Right renal pelvis (tissue), 4 donors: ENCODE results near the gene GPBP1. TPM values are rescaled to one million over a fixed set of nuclear protein-coding genes. Genes with fewer than 3 reads are reported as not detected.
"Not testable (repeated sequence)": the region's sequence is repeated elsewhere in the genome, so short reads cannot be mapped to it uniquely, and the experiment has no call there.

Experiments
- DNase-seq, 4 donors: peaks; one replicate each; pipeline ENCODE4 v3.0.0-alpha.2; 2013; ENCODE audit warnings: low read depth in 4 of 4, low spot score in 3 of 4, missing footprints in 1 of 4
- polyA plus RNA-seq, 4 donors: library from polyadenylated mRNA; unstranded; fragments of 120-200 nt; gene quantifications; one replicate each; pipeline ENCODE4 v1.2.1, GENCODE V29; 2013; ENCODE audit not compliant: insufficient read length in 4 of 4

GPBP1 gene
- polyA plus RNA-seq, 4 donors, result 125 to 161 (median 152) TPM

DNA sequence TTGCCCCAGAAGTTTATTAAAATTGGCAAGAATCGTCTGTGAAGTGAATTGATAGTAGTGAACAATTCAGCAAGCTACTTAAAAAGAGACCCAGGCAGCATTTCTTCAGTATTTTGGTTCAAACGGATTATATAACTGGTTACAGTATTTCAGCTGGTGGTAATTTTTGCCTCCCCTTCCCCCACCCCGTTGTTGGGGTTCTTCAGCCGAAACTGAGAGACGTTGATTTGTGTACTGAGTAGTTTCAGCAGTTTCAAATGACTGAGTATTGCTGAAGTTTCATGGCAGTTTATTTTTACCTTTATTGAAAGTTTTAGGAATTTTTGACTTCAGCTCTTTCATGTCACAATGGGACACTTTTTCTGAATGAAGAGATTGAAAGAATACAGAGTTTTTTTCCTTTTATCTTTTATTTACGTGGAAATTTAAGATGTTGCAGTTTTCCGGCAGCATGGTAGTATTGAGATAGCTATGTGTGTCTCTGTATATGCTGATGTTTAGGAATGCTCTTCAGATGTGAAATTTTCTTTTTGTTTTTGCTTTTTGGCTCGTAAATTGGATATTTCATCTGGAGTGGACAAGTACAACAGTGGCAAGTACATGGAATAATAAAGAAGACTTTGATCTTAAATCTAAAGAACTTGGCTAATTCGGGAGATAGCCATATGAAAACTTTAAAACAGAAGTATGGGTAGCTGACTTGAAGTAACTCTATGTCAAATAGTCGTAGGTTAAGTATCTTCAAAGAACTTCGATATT, 1.9 kb downstream of the GPBP1 start:
- DNase-seq, result peak in 2 of 4 donors; percentile 25 to 39

DNA sequence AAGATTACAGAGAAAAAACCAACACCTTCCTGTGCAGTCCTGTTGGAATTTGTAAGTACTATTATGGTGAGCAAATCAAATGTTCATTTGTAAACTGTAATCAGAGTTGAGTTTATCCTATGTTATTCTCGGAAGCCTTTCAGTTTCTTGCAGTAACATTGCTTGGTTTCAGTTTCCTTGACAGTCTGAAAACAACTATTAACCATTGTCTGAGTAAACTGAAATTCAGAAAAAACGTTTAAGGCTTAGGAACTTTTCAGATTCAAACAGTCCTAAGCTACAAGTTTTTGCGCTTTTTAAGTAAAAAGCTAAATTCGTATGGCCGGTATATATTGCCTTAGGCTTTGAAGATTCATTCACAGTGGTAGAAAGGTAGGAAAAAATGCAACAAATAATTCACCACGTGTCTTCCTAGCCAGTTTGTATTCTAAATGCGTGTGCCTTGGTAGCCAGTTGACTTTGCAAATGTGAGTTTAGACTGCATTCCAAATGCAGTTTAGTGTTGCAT, 2.5 kb downstream of the GPBP1 start:
- peak in 2 of 4 donors; percentile 47 to 55 for DNase-seq

DNA sequence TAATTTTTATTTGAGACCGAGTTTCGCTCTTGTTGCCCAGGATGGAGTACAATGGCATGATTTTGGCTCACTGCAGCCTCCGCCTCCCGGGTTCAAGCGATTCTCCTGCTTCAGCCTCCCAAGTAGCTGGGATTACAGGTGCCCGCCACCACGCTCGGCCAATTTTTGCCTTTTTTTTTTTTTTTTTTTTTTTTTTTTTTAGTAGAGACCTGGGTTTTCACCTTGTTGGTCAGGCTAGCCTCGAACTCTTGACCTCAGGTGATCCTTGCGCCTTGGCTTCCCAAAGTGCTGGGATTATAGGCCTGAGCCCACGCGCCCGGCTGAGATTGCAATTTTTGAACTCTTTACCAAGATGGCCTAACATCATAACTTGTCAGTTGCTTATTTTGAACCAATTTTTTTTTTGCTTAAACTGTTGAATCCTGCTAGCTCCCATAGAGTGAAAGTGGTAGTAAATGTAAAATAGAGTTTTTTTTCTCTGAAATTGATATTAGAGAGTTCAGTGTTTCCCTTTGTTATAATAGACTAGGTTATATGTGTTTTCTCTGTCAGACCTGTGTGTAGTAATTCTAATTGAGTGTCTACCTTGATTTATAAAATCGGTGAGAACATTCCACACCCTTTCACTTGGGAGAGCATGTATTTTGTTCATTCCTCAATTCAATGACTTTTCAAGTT, 3.8 kb downstream of the GPBP1 start:
- no peak for DNase-seq

DNA sequence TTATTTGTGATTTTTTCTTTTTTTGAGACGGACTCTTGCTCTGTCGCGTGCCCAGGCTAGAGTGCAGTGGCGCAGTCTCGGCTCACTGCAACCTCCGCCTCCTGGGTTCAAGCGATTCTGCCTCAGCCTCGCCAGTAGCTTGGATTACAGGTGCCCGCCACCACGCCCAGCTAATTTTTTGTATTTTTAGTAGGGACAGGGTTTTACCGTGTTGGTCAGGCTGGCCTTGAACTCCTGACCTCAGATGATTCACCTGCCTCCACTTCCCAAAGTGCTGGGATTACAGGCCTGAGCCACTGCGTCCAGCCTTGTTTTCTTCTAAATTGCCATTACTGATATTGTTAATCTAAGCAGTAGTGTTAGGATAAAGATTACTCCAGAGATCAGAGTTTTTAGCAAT, 4.4 kb downstream of the GPBP1 start:
- not testable (repeated sequence) for DNase-seq

DNA sequence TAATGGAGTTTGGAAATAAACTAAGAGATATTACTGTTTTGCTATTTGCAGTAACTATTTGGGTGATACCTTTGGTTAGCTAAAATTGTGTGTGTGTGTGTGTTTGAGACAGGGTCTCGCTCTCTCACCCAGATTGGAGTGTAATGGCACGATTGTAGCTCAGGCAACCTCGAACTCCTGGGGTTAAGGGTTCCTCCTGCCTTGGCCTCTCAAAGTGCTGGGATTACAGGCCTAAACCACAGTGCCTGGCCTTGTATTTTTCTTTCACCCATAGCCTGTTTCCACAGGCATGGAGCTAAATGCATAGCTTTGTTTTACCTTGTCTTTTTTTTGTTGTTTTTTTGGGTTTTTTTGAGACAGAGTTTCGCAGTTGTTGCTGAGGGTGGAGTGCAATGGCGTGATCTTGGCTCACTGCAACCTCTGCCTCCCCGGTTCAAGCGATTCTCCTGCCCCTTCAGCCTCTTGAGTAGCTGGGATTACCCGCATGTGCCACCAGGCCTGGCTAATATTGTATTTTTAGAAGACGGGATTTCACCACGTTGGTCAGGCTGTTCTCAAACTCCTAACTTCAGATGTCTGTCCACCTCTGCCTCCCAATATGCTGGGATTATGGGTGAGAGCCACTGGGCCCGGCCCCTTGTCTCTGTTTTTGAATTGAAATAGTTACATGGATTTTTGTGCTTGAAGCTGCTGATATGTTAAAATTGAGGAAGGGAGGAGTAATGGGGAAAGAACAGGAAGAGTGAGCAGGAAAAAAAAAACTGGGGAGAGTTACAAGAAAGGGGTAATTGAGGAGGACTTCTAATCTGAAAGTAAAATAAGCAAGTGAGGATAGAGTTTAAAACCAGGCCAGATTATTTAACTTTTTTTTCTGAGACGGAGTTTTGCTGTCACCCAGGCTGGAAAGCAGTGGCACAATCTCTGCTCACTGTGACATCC, 5.7 kb downstream of the GPBP1 start:
- no peak for DNase-seq

DNA sequence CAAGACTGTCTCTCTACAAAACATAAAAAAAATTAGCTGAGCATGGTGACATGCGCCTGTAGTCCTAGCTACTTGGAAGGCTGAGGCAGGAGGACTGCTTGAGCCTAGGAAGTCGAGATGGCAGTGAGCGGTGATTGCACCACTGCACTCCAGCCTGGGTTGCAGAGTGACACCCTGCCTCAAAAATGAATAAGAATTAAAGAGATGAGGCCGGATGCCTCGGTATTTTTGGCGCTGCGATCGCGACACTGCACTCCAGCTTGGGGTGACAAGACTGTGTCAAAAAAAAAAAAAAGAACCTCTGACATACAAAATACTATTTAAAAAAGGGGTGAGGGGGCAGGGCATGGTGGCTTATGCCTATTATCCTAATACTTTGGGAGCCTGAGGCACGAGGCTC, 7.3 kb downstream of the GPBP1 start:
- DNase-seq, result no peak

DNA sequence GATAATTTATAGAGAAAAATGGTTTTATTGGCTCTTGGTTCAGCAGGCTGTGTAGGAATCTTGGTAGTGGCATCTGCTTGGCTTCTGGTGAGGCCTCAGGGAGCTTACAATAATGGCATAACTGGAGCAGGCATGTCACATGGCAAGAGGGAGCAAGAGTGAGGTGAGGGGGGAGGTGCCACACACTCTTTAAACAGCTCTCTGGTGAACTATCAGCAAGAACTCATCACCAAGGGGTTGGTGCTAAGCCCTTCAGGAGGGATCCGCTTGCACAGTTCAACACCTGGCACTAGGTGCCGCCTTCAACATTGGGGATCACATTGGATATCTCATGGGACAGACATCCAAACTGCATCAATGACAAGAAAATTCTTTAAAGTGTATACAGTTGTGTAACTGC, 10.5 kb downstream of the GPBP1 start:
- DNase-seq, result no peak

DNA sequence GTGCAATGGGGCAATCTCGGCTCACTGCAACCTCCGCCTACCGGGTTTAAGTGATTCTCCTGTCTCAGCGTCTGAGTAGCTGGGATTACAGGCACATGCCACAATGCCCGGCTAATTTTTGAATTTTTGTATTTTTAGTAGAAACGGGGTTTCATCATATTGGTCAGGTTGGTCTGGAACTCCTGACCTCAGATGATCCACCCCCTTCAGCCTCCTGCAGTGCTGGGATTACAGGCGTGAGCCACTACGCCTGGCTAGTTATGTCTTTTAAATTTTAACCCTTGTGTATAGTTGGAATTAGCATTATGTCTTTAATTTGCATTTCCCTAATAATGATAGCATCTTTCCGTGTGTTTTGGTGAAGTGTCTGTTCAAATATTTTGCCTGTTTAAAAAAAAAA, 11.5 kb downstream of the GPBP1 start:
- DNase-seq, result no peak

DNA sequence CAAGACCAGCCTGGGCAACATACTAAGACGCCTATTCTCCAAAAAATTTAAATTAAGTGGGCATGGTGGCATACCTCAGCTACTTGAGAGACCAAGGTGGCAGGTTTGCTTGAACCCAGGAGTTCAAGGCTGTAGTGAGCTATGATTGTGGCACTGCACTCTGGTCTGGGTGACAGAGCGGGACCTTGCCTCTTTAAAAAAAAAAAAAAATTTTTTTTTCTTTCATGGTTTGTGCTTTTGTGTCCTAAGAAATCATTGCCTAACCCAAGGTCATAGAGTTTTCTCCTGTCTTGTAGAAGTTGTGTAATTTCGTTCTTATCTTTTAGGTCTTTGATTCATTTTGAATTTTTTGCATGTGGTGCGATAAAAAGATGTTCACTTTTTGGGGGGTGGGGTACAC, 12.3 kb downstream of the GPBP1 start:
- no peak for DNase-seq

DNA sequence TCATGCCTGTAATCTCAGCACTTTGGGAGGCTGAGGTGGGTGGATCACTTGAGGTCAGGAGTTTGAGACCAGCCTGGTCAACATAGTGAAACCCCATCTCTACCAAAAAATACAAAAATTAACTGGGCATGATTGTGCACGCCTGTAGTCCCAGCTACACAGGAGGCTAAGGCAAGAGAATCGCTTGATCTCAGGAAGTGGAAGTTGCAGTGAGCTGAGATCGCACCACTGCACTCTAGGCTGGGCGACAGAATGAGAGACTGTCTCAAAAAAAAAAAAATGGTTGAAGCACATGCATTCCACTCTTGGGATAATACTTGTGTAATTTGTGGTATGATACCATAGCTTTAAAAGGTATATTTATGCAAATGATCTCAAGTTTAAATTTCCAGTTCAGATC, 14.1 kb downstream of the GPBP1 start:
- DNase-seq, result not testable (repeated sequence)

DNA sequence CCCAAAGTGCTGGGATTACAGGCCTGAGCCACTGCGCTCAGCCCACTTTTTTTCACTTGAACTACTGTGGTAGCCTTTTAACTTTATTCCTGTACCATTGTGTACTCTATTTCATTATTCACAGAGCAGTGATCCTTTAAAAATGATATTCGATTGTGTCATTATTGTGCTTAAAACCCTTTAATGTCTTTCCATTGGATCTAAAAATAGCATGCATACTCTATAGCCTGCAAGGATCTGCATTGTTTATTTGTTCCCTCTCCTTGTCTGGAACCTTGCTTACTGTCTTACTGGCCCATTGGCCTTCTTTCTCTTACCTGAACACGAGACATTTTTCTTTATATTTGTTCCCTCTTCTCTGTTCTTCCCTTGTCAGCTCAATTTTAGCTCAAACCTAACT, 15.7 kb downstream of the GPBP1 start:
- DNase-seq, result no peak

DNA sequence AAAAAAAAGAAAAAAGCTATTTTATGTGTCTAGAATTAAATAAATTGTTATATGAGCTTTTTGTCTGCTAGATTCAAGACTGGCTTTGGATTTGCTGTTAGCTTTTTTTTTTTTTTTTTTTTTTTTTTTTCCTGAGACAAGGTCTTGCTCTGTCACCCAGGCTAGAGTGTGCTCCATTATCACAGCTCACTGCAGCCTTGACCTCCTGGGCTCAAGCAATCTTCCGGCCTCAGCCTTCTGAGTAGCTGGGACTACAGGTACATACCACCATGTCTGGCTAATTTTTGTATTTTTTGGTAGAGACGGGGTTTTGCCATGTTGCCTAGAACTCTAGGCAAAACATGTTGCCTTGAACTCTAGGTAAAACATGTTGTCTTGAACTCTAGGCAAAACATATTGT, 16.7 kb downstream of the GPBP1 start:
- no peak for DNase-seq

DNA sequence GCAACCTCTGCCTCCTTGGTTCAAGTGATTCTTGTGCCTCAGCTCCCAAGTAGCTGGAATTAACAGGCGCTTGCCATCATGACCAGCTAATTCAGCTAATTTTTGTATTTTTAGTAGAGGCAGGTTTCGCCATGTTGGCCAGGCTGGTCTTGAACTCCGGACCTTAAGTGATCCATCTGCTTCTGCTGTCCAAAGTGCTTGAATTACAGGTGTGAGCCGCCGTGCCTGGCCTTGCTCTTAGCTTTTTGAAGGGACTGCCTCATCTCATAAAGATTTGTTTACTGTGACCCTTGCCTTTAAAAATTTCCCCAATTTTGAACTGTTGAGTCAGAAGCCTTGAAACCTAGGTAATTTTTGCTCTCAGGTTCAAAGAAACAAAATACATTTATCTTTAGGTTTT, 17.3 kb downstream of the GPBP1 start:
- DNase-seq, result no peak

DNA sequence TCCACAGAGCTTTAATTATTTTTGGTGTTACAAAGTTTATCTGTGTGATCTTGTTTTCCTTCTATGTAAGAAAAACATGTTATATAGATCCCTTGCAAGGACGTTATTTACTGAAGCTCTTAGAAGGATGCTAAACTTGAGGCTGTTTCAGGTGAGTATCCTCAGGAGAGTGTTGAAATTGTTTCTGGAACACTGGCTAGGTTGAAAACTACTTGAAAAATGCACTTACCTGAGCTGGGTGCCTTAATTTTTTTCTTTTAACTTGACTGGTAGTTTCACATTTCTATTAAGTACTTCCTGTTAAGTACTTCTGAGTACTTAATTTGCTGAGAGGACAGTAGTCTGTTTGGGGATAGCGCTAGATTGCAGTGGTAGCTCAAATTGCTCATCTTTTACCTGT, 18.1 kb downstream of the GPBP1 start:
- no peak for DNase-seq

DNA sequence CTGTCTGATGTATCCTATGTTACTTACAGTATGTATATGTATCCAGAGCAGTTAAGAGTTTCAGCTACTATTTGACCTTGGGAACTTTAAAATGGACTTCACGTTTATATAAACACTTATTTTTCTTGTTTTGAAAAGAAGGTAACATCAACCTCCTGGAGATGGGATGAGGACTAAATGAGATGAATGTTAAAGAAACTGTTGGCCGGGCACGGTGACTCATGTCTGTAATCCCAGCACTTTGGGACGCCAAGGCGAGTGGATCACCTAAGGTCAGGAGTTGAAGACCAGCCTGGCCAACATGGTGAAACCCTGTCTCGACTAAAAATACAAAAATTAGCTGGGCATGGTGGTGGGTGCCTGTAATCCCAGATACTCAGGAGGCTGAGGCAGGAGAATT, 19.0 kb downstream of the GPBP1 start:
- DNase-seq, result not testable (repeated sequence)

DNA sequence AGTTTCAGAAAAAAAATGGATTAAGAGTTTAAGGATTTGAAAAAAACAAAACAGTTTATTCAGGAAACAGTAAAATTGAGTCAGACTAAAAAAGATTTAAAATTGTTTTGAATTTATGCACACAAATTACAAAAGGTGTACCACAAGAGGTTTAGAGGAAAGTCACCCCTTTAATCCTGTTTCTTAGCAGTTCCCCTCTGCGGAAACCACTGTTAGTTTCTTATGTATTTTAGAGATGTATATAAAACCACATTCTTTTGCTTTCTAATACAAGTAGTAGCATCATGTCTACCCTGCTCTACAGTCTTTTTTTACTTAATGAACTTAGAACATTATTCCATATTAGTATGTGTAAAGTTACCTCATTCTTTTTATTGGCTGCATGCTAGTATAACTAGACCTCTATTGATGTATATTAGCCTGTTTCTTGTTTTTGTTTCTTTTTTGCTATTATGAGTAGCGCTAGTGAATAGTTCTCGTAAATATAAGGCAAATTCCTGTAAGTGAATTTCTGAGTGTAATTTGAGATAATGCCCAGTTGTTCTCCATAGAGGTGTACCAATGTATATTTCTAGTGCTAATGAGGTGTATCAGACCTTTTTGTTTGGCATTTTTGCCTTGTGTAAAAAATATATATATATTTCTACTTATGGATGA, 20.0 kb downstream of the GPBP1 start:
- DNase-seq, result no peak

DNA sequence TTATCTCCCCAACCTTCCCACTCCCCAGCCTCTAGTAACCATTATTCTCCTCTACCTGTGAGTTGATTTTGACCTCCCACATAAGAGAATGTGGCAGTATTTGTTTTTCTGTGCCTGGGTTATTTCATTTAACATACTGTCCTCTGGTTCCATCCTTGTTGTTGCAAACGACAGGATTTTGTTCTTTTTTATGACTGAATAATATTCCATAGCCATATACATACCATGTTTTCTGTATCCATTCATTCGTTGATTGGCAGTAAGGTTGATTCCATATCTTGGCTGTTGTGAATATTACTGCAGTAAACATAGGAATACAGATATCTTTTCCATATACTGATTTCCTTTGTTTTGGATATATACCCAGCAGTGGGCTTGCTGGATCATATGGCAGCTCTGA, 20.8 kb downstream of the GPBP1 start:
- DNase-seq, result no peak

DNA sequence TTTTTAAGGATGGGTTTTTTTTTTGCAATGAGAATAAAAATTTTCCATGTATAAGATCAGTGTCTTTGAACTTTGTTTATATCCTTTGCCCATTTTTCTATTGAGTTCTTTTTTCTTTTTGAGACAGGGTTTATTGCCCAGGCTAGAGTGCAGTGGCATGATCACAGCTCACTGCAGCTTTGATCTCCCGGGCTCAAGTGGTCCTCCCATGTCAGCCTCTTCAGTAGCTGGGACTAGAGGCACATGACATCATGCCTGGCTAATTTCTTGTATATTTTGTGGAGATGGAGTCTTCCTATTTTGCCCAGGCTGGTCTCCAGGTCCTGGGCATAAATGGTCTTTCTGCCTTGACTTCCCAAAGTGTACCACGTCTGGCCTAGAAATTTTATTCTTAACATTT, 21.2 kb downstream of the GPBP1 start:
- DNase-seq, result no peak

DNA sequence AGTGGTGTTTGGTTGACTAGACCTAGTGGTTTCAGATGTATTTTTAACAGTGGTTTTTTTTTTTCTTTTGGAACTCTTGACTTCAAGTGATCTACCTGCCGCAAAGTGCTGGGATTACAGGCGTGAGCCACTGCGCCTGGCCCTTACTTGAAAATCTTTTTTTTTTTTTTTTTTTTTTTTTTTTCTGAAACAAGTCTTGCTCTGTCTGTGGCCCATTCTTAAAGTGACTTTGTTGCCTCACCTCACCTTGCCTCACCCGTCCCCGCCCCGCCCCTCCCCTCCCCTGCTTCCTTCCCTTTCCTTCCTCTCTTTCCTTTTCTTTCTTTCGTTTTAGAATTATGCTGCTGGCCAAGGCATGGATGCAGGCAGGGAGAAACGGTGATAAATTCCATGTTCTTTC, 26.0 kb downstream of the GPBP1 start:
- DNase-seq, result no peak

DNA sequence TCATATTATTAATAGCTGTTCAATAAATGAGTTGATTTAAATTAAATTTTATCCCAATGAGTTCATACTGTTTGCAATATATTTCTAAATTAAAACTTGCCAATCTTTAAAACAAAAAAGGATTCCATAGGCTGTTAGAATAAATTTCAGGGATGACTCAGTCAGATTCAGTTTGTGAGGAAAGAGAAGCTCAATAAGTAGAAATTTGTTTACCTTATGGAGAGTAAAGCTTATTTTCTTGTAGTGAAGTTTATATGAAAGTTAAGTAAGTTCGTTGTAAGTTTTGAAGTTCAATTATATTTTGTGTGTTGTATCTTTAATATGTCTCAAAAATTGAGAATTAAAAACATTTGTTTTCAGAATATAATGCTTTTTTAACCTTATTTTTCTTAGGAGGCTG, 29.0 kb downstream of the GPBP1 start:
- no peak for DNase-seq
